ENCODE data around the gene TSHZ1.

- TF ChIP-seq EZH2phosphoT487 (conservative IDR thresholded peaks at IDR 0.05; ENCODE audit: low read length) (no peak), CTCF (IDR thresholded peaks at IDR 0.05; ENCODE audit: insufficient read depth, low read length, poor library complexity, severe bottlenecking) (no peak)
Observed at GRCh38 chr18:75338631-75339030, 128.0 kb downstream of the TSHZ1 start.

All from SU-DHL-6 (cell line).